HG03571 (cell line): ENCODE measurements around the gene ABCC1.

ENCODE experiments used
- ATAC-seq: cut with Tn5 transposase; IDR thresholded peaks from one replicate; pipeline ENCODE4 v1.9.1; 2021; ENCODE audit not compliant: unreplicated experiment

The ABCC1 gene

GRCh38 chr16:16038950-16039349, 89.5 kb downstream of the ABCC1 start:
- ATAC-seq: no peak

GRCh38 chr16:16041196-16041892, 91.9 kb downstream of the ABCC1 start:
- ATAC-seq: no peak

- no peak for ATAC-seq
Measured at GRCh38 chr16:16042076-16042475, 92.7 kb downstream of the ABCC1 start.

GRCh38 chr16:16045296-16045695, 95.9 kb downstream of the ABCC1 start:
- no peak for ATAC-seq

GRCh38 chr16:16045879-16046278, 96.5 kb downstream of the ABCC1 start:
- ATAC-seq: no peak

GRCh38 chr16:16047761-16048160, 98.3 kb downstream of the ABCC1 start:
- ATAC-seq: no peak

GRCh38 chr16:16048904-16049582, 99.6 kb downstream of the ABCC1 start:
- ATAC-seq: no peak

- ATAC-seq: no peak
Measured at GRCh38 chr16:16050106-16050505, 100.7 kb downstream of the ABCC1 start.

- no peak for ATAC-seq
Measured at GRCh38 chr16:16051132-16051531, 101.7 kb downstream of the ABCC1 start.

- no peak for ATAC-seq
Measured at GRCh38 chr16:16052916-16053315, 103.5 kb downstream of the ABCC1 start.

- no peak for ATAC-seq
Measured at GRCh38 chr16:16057102-16057501, 107.7 kb downstream of the ABCC1 start.

- no peak for ATAC-seq
Measured at GRCh38 chr16:16059160-16059559, 109.7 kb downstream of the ABCC1 start.

GRCh38 chr16:16059895-16060590, 110.6 kb downstream of the ABCC1 start:
- ATAC-seq: no peak

- no peak for ATAC-seq
Measured at GRCh38 chr16:16062023-16062937, 112.9 kb downstream of the ABCC1 start.

- no peak for ATAC-seq
Measured at GRCh38 chr16:16063683-16064082, 114.3 kb downstream of the ABCC1 start.

GRCh38 chr16:16064874-16065384, 115.5 kb downstream of the ABCC1 start:
- ATAC-seq: no peak

- no peak for ATAC-seq
Measured at GRCh38 chr16:16067127-16067526, 117.7 kb downstream of the ABCC1 start.

- ATAC-seq: no peak
Measured at GRCh38 chr16:16071631-16072244, 122.3 kb downstream of the ABCC1 start.

- no peak for ATAC-seq
Measured at GRCh38 chr16:16073001-16073545, 123.7 kb downstream of the ABCC1 start.
